ENCODE data around the gene GFI1. TPM values are rescaled to one million over a fixed set of nuclear protein-coding genes. Genes with fewer than 3 reads are reported as not detected.

The GFI1 gene
- total and polyA plus RNA-seq, 2 of the 13 experiments (the other 11 are each of a cell fraction or from before 2014, with no cell fraction given), result 10.3 to 10.5 TPM

DNA sequence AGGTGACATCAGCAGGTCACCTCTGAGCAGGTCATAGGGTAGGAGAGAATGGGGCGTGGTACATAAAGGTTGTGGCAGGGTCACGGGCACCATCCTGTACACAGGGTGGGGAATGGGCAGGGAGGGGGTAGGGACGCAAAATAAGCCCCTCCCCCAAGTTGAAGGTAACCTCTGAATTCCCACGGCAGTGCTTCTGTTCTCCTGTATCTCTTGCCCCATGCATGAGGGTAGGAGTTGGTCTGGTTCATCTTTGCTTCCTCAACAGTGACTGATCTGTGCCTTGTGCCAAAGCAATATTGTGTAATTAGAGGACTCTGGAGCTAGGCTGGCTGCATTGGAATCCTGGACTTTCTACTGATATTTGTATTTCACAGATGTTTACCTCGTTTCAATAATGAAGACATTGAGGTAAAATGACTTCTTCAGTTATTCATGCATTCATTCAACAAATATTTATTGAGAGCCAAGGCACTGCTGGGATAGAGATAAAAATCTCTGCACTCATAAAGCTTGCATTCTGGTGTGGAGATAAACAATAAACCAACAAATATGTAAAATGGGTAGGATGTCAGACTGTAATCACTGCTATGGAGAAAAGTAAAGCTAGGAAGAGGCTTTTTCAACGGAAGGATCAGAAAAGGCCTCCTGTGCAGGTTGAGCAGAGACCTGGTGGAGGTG lies 18.4 kb upstream of the GFI1 start (continued):
- TF ChIP-seq ZNF333 (CRISPR knock-in tag; IDR thresholded peaks at IDR 0.05; ENCODE audit: borderline replicate concordance), result no peak
- TF ChIP-seq NCOA2 (CRISPR knock-in tag; IDR thresholded peaks at IDR 0.05), result peak; percentile 88
- no peak for TF ChIP-seq MEF2D (CRISPR knock-in tag; IDR thresholded peaks at IDR 0.05)
- TF ChIP-seq ZNF317 (CRISPR knock-in tag; IDR thresholded peaks at IDR 0.05), result no peak; the same call in 1 of the 2 replicates
- peak; percentile 33; the same call in 1 of the 2 replicates for TF ChIP-seq NFIC (IDR thresholded peaks at IDR 0.05; ENCODE audit: low read length)
- no peak for TF ChIP-seq ZNF7 (CRISPR knock-in tag; IDR thresholded peaks at IDR 0.05)
- TF ChIP-seq SOX6 (IDR thresholded peaks at IDR 0.05), result no peak
- peak; percentile 86 for TF ChIP-seq SOX6 (CRISPR knock-in tag; IDR thresholded peaks at IDR 0.05)
- TF ChIP-seq BHLHE40 (IDR thresholded peaks at IDR 0.05; ENCODE audit: low read length), result no peak; the same call in 1 of the 2 replicates
- no peak for TF ChIP-seq TAF15 (IDR thresholded peaks at IDR 0.05; ENCODE audit: low read depth, low read length, poor library complexity, severe bottlenecking)
- no peak for TF ChIP-seq ADNP (CRISPR knock-in tag; IDR thresholded peaks at IDR 0.05)
- TF ChIP-seq ZNF331 (CRISPR knock-in tag; IDR thresholded peaks at IDR 0.05), result peak; percentile 56; the same call in 1 of the 2 replicates
- no peak for TF ChIP-seq RFXAP (CRISPR knock-in tag; IDR thresholded peaks at IDR 0.05; ENCODE audit: borderline replicate concordance)
- TF ChIP-seq ZBTB8A (CRISPR knock-in tag; IDR thresholded peaks at IDR 0.05; ENCODE audit: borderline replicate concordance, low read depth), result no peak
- TF ChIP-seq, protein P1, sequence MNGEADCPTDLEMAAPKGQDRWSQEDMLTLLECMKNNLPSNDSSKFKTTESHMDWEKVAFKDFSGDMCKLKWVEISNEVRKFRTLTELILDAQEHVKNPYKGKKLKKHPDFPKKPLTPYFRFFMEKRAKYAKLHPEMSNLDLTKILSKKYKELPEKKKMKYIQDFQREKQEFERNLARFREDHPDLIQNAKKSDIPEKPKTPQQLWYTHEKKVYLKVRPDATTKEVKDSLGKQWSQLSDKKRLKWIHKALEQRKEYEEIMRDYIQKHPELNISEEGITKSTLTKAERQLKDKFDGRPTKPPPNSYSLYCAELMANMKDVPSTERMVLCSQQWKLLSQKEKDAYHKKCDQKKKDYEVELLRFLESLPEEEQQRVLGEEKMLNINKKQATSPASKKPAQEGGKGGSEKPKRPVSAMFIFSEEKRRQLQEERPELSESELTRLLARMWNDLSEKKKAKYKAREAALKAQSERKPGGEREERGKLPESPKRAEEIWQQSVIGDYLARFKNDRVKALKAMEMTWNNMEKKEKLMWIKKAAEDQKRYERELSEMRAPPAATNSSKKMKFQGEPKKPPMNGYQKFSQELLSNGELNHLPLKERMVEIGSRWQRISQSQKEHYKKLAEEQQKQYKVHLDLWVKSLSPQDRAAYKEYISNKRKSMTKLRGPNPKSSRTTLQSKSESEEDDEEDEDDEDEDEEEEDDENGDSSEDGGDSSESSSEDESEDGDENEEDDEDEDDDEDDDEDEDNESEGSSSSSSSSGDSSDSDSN (CRISPR knock-in tag; IDR thresholded peaks at IDR 0.05), result peak; percentile 41; the same call in 1 of the 2 replicates
- TF ChIP-seq SMC3 (IDR thresholded peaks at IDR 0.05; ENCODE audit: low read length), result 0 out of 2 replicates have a peak, but pooled peaks have one; percentile 17
- no peak for TF ChIP-seq ZNF263 (CRISPR knock-in tag; IDR thresholded peaks at IDR 0.05)
- TF ChIP-seq CBX5 (CRISPR knock-in tag; IDR thresholded peaks at IDR 0.05; ENCODE audit: borderline replicate concordance), result 0 out of 2 replicates have a peak, but pooled peaks have one; percentile 44
- TF ChIP-seq HNRNPLL (IDR thresholded peaks at IDR 0.05; ENCODE audit: low read depth, low read length, poor library complexity, severe bottlenecking), result no peak
- TF ChIP-seq JDP2 (CRISPR knock-in tag; IDR thresholded peaks at IDR 0.05; ENCODE audit: borderline replicate concordance), result no peak
- no peak; the same call in 1 of the 2 replicates for TF ChIP-seq NFKBIZ (CRISPR knock-in tag; IDR thresholded peaks at IDR 0.05)
- TF ChIP-seq ZNF746 (CRISPR knock-in tag; IDR thresholded peaks at IDR 0.05), result 0 out of 2 replicates have a peak, but pooled peaks have one; percentile 43
- TF ChIP-seq CENPX (CRISPR knock-in tag; IDR thresholded peaks at IDR 0.05), result no peak
- no peak for TF ChIP-seq JUND (CRISPR knock-in tag; IDR thresholded peaks at IDR 0.05)
- TF ChIP-seq ZNF607 (CRISPR knock-in tag; IDR thresholded peaks at IDR 0.05; ENCODE audit: borderline replicate concordance), result no peak; the same call in 1 of the 2 replicates
- TF ChIP-seq REXO4 (CRISPR knock-in tag; IDR thresholded peaks at IDR 0.05; ENCODE audit: borderline replicate concordance), result no peak
- no peak for TF ChIP-seq JARID2 (CRISPR knock-in tag; IDR thresholded peaks at IDR 0.05; ENCODE audit: insufficient replicate concordance)
- TF ChIP-seq MXD4 (CRISPR knock-in tag; IDR thresholded peaks at IDR 0.05), result no peak
- no peak for TF ChIP-seq RBFOX2 (IDR thresholded peaks at IDR 0.05; ENCODE audit: low read depth, low read length)
- TF ChIP-seq, protein P2, sequence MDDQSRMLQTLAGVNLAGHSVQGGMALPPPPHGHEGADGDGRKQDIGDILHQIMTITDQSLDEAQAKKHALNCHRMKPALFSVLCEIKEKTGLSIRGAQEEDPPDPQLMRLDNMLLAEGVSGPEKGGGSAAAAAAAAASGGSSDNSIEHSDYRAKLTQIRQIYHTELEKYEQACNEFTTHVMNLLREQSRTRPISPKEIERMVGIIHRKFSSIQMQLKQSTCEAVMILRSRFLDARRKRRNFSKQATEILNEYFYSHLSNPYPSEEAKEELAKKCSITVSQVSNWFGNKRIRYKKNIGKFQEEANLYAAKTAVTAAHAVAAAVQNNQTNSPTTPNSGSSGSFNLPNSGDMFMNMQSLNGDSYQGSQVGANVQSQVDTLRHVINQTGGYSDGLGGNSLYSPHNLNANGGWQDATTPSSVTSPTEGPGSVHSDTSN (CRISPR knock-in tag; IDR thresholded peaks at IDR 0.05; ENCODE audit: borderline replicate concordance), result no peak

Measured in HepG2 (cell line).